MCF 10A (cell line): ENCODE results near the gene ST8SIA3. TPM values are rescaled to one million over a fixed set of nuclear protein-coding genes. Genes with fewer than 3 reads are reported as not detected.

ENCODE experiments used
- BruUV-seq: library from RNA; stranded (reverse); fragments of 400-500 nt; replicated peaks from 2 replicates; lab custom pipeline; 2021; lab: Mats Ljungman, UMichigan
- CTCF ChIA-PET: fragments of 300-600 bp; sonication (Branson Sonifier 250); formaldehyde crosslinking; extraction: SDS; loops from one replicate; lab custom pipeline; 2021; ENCODE audit warnings: antibody characterized with exemption, inconsistent platforms; lab: Yijun Ruan, JAX
- POLR2A ChIA-PET: fragments of 300-600, 350-650 bp; sonication (Branson Sonifier 250); formaldehyde crosslinking; extraction: SDS; loops from one replicate; lab custom pipeline; 2020; ENCODE audit warnings: antibody characterized with exemption, inconsistent platforms; lab: Yijun Ruan, JAX
- DNase-seq: peaks from one replicate; pipeline ENCODE4 v3.0.0-alpha.2; 2018; ENCODE audit not compliant: unreplicated experiment
- H3K27ac Mint-ChIP-seq: one replicate; pipeline ENCODE4 v1.8.0; 2022; ENCODE audit warnings: mild to moderate bottlenecking, low read depth, mixed read lengths; ENCODE audit not compliant: unreplicated experiment
- H3K27me3 Mint-ChIP-seq: one replicate; pipeline ENCODE4 v1.8.0; 2022; ENCODE audit warnings: mixed read lengths; ENCODE audit not compliant: insufficient read depth, unreplicated experiment
- H3K36me3 Mint-ChIP-seq: one replicate; pipeline ENCODE4 v1.8.0; 2022; ENCODE audit warnings: mild to moderate bottlenecking, moderate library complexity, mixed read lengths; ENCODE audit not compliant: insufficient read depth, unreplicated experiment
- H3K4me1 Mint-ChIP-seq: one replicate; pipeline ENCODE4 v1.8.0; 2022; ENCODE audit warnings: mixed read lengths; ENCODE audit not compliant: insufficient read depth, unreplicated experiment
- H3K4me3 Mint-ChIP-seq: one replicate; pipeline ENCODE4 v1.8.0; 2022; ENCODE audit warnings: mild to moderate bottlenecking, moderate library complexity, mixed read lengths; ENCODE audit not compliant: unreplicated experiment
- H3K9me3 Mint-ChIP-seq: one replicate; pipeline ENCODE4 v1.8.0; 2022; ENCODE audit warnings: mixed read lengths; ENCODE audit not compliant: unreplicated experiment
- CTCF ChIP-seq: fragments of 200-600 bp; IDR thresholded peaks from one replicate; pipeline ENCODE4 v1.8.0; 2022; ENCODE audit warnings: antibody characterized with exemption, mild to moderate bottlenecking; ENCODE audit not compliant: unreplicated experiment
- intact Hi-C: fragments of 100-400 bp; cut with micrococcal nuclease; formaldehyde crosslinking; loops from 2 replicates; pipeline ENCODE4 v1.14.1; 2022
- total RNA-seq: library from RNA; stranded (reverse); gene quantifications from 2 replicates; pipeline ENCODE4 v1.2.3, GENCODE V29; 2022

ST8SIA3 gene
- total RNA-seq, 1 experiment from 2014 or later, result not detected

GRCh38 chr18:57331718-57332117 is 20.6 kb upstream of the ST8SIA3 start:
- DNase-seq, result peak; percentile 38
- no peaks in the 10 kb centered on the region for H3K36me3 Mint-ChIP-seq
- TF ChIP-seq CTCF, result no peak
- BruUV-seq, result no TSS peak
- no peaks in the 10 kb centered on the region for H3K27me3 Mint-ChIP-seq
- H3K4me3 Mint-ChIP-seq, result no peak overlapping the region
- CTCF ChIA-PET, result interaction anchor here (0.5 to 1.8 kb wide), 3 partner anchors 12 to 441 kb away, joined by 3 to 5 read pairs (median 3); no protein-coding TSS in a partner anchor
- H3K27ac Mint-ChIP-seq, result no peak overlapping the region
- no peaks in the 10 kb centered on the region for H3K9me3 Mint-ChIP-seq
- intact Hi-C loops, result no loop called here
- H3K4me1 Mint-ChIP-seq, result peaks cover 8% of the 10 kb centered on the region
- POLR2A ChIA-PET, result interaction anchor here (0.5 to 1.9 kb wide), 4 partner anchors 12 to 644 kb away, joined by 3 to 4 read pairs (median 3); no protein-coding TSS in a partner anchor

GRCh38 chr18:57333940-57334339 is 18.4 kb upstream of the ST8SIA3 start:
- ChIA-PET CTCF (no interaction called here), POLR2A (no interaction called here)
- Mint-ChIP-seq H3K27ac (no peak overlapping the region), H3K36me3 (no peaks in the 10 kb centered on the region), H3K9me3 (no peaks in the 10 kb centered on the region), H3K4me1 (peaks cover 8% of the 10 kb centered on the region), H3K27me3 (peaks cover 14% of the 10 kb centered on the region), H3K4me3 (no peak overlapping the region)
- no peak for TF ChIP-seq CTCF
- no peak for DNase-seq
- intact Hi-C loops, result no loop called here
- no TSS peak for BruUV-seq

GRCh38 chr18:57334383-57334782 is 18.0 kb upstream of the ST8SIA3 start:
- H3K27ac Mint-ChIP-seq, result no peak overlapping the region
- H3K4me1 Mint-ChIP-seq, result peaks cover 8% of the 10 kb centered on the region
- no peak overlapping the region for H3K4me3 Mint-ChIP-seq
- no peaks in the 10 kb centered on the region for H3K9me3 Mint-ChIP-seq
- POLR2A ChIA-PET, result no interaction called here
- H3K36me3 Mint-ChIP-seq, result no peaks in the 10 kb centered on the region
- H3K27me3 Mint-ChIP-seq, result peaks cover 19% of the 10 kb centered on the region
- DNase-seq, result no peak
- CTCF ChIA-PET, result no interaction called here
- no TSS peak for BruUV-seq
- intact Hi-C loops, result no loop called here
- no peak for TF ChIP-seq CTCF

- H3K27ac Mint-ChIP-seq, result no peak overlapping the region
- no peaks in the 10 kb centered on the region for H3K36me3 Mint-ChIP-seq
- BruUV-seq, result no TSS peak
- ChIA-PET CTCF (no interaction called here), POLR2A (no interaction called here)
- H3K4me1 Mint-ChIP-seq, result peaks cover 5% of the 10 kb centered on the region
- H3K9me3 Mint-ChIP-seq, result no peaks in the 10 kb centered on the region
- no peak for DNase-seq
- intact Hi-C loops, result no loop called here
- peaks cover 38% of the 10 kb centered on the region for H3K27me3 Mint-ChIP-seq
- H3K4me3 Mint-ChIP-seq, result no peak overlapping the region
- TF ChIP-seq CTCF, result no peak
Observed at GRCh38 chr18:57336343-57336742, 16.0 kb upstream of the ST8SIA3 start.
